ENCODE results near the gene MYNN.

The MYNN gene

DNA sequence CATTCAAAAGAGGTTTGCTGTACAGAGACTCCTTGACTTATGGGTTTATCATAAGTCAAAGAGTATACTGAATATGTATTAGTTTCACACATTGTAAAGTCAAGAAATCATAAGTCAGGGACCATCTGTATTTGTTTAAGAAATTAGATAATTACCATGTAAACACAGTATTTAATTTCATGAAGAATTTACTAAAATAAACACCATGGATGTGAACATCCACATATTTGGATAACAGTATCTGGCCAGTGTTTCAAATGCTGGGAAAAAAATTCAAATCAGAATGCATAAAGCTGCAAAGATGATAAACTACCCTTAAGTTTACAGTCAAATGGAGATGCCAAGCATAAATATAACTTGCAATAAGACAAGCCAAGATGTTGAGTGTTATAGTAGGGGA is 17.0 kb downstream of the MYNN start:
- Histone ChIP-seq H3F3A (ENCODE audit: insufficient read depth) (peaks cover 13% of the 10 kb centered on the region; the same call in 1 of the 2 replicates), H3K9me3 (ENCODE audit: insufficient read depth, low read length) (no peaks in the 10 kb centered on the region), H3K79me2 (ENCODE audit: insufficient read depth, low read length) (no peaks in the 10 kb centered on the region), H3K9ac (ENCODE audit: low read length) (no peak overlapping the region), H2AFZ (ENCODE audit: low read depth, low read length, severe bottlenecking) (no peak overlapping the region), H3K27ac (ENCODE audit: low read depth, low read length) (no peak overlapping the region), H3K4me2 (ENCODE audit: low read depth, low read length, poor library complexity, severe bottlenecking) (no peak overlapping the region), H3K4me3 (ENCODE audit: insufficient read depth, low read length, poor library complexity, severe bottlenecking) (no peak overlapping the region), H3K9me2 (replicated peaks; ENCODE audit: insufficient read depth, low read length) (no peaks in the 10 kb centered on the region), H3K36me3 (ENCODE audit: low read length) (peaks cover 43% of the 10 kb centered on the region), H4K20me1 (ENCODE audit: low read depth, low read length) (no peaks in the 10 kb centered on the region), H3K27me3 (ENCODE audit: low read length) (no peaks in the 10 kb centered on the region)
- TF ChIP-seq, protein P1, sequence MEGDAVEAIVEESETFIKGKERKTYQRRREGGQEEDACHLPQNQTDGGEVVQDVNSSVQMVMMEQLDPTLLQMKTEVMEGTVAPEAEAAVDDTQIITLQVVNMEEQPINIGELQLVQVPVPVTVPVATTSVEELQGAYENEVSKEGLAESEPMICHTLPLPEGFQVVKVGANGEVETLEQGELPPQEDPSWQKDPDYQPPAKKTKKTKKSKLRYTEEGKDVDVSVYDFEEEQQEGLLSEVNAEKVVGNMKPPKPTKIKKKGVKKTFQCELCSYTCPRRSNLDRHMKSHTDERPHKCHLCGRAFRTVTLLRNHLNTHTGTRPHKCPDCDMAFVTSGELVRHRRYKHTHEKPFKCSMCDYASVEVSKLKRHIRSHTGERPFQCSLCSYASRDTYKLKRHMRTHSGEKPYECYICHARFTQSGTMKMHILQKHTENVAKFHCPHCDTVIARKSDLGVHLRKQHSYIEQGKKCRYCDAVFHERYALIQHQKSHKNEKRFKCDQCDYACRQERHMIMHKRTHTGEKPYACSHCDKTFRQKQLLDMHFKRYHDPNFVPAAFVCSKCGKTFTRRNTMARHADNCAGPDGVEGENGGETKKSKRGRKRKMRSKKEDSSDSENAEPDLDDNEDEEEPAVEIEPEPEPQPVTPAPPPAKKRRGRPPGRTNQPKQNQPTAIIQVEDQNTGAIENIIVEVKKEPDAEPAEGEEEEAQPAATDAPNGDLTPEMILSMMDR (IDR thresholded peaks at IDR 0.05; ENCODE audit: insufficient read depth, low read length, poor library complexity, severe bottlenecking): no peak
- TF ChIP-seq EZH2phosphoT487 (conservative IDR thresholded peaks at IDR 0.05; ENCODE audit: low read length): no peak

DNA sequence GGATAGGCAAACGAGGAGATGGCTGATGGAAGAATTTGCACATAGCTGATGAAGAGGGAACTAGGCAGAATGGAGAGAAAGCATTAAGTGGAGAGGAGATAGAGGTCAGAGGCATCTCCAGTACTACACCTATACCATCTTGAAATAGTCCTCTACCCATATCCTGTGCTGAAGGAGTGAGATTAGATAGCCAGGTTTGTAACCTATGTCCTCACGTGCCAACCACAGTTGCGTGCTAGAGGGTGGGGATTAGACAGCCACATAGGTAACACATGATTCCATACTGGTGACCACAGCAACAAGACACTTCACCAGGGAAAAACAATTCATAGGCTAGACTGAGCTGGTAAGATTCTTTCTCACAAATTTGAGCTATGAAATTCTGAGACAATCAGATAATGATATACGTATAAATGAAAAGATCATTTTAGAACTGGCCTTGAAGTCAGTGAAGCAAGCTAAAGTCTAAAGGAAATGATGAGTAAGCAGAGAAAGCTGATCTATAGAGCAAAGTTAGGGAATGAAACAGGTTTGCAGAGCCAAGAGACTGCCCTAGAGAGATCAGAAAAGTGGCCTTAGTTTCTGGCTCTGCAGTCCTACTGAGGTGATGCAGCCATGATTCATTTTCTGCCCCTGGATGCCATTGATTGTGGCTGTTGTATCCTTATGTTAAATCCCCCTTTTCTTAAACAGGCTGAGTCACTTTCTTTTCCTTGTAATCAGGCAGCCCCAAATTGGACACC is 17.7 kb downstream of the MYNN start:
- H3K4me2 ChIP-seq (ENCODE audit: low read depth, low read length, poor library complexity, severe bottlenecking): no peak overlapping the region
- H2AFZ ChIP-seq (ENCODE audit: low read depth, low read length, severe bottlenecking): no peak overlapping the region
- H3K9me2 ChIP-seq (replicated peaks; ENCODE audit: insufficient read depth, low read length): no peaks in the 10 kb centered on the region
- H4K20me1 ChIP-seq (ENCODE audit: low read depth, low read length): no peaks in the 10 kb centered on the region
- no peaks in the 10 kb centered on the region for H3K27me3 ChIP-seq (ENCODE audit: low read length)
- H3F3A ChIP-seq (ENCODE audit: insufficient read depth): peaks cover 7% of the 10 kb centered on the region; the same call in 1 of the 2 replicates
- H3K9ac ChIP-seq (ENCODE audit: low read length): no peak overlapping the region
- no peak for TF ChIP-seq EZH2phosphoT487 (conservative IDR thresholded peaks at IDR 0.05; ENCODE audit: low read length)
- TF ChIP-seq, protein P1 (IDR thresholded peaks at IDR 0.05; ENCODE audit: insufficient read depth, low read length, poor library complexity, severe bottlenecking): no peak
- H3K9me3 ChIP-seq (ENCODE audit: insufficient read depth, low read length): no peaks in the 10 kb centered on the region
- H3K27ac ChIP-seq (ENCODE audit: low read depth, low read length): no peak overlapping the region
- H3K4me3 ChIP-seq (ENCODE audit: insufficient read depth, low read length, poor library complexity, severe bottlenecking): no peak overlapping the region
- peaks cover 36% of the 10 kb centered on the region for H3K36me3 ChIP-seq (ENCODE audit: low read length)
- H3K79me2 ChIP-seq (ENCODE audit: insufficient read depth, low read length): no peaks in the 10 kb centered on the region

DNA sequence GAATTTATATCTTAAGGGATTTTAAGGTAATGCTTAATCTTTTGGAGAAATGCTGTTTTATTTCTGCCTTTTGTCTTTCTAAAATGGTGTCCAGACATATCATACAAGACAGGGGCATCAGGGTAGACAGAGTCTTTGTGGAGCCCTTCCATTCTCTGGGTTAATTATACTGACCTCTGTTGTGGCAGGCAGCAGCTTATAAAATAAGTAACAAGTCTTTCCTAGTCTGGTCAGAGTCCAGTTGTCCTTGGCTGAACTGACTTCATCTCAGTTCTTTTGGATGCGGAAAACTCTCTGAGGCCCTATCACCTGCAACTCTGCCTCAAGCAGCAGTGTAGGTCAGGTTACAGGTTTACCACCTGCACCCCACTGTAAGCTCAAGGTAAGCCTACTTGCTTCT is 19.2 kb downstream of the MYNN start:
- no peak for TF ChIP-seq EZH2phosphoT487 (conservative IDR thresholded peaks at IDR 0.05; ENCODE audit: low read length)
- TF ChIP-seq, protein P1 (IDR thresholded peaks at IDR 0.05; ENCODE audit: insufficient read depth, low read length, poor library complexity, severe bottlenecking): no peak
- 0 out of 2 replicates have a peak, but pooled peaks cover 6% of the 10 kb centered on the region for H3F3A ChIP-seq (ENCODE audit: insufficient read depth)
- H3K36me3 ChIP-seq (ENCODE audit: low read length): peaks cover 22% of the 10 kb centered on the region
- no peak overlapping the region for H3K4me3 ChIP-seq (ENCODE audit: insufficient read depth, low read length, poor library complexity, severe bottlenecking)
- no peaks in the 10 kb centered on the region for H3K9me3 ChIP-seq (ENCODE audit: insufficient read depth, low read length)
- no peaks in the 10 kb centered on the region for H3K9me2 ChIP-seq (replicated peaks; ENCODE audit: insufficient read depth, low read length)
- H3K27ac ChIP-seq (ENCODE audit: low read depth, low read length): no peak overlapping the region
- H3K27me3 ChIP-seq (ENCODE audit: low read length): no peaks in the 10 kb centered on the region
- H3K79me2 ChIP-seq (ENCODE audit: insufficient read depth, low read length): no peaks in the 10 kb centered on the region
- H3K9ac ChIP-seq (ENCODE audit: low read length): no peak overlapping the region
- H3K4me2 ChIP-seq (ENCODE audit: low read depth, low read length, poor library complexity, severe bottlenecking): no peak overlapping the region
- H4K20me1 ChIP-seq (ENCODE audit: low read depth, low read length): no peaks in the 10 kb centered on the region
- H2AFZ ChIP-seq (ENCODE audit: low read depth, low read length, severe bottlenecking): no peak overlapping the region

Data from SU-DHL-6 (cell line).